ENCODE measurements around the gene TSPAN15.

DNA sequence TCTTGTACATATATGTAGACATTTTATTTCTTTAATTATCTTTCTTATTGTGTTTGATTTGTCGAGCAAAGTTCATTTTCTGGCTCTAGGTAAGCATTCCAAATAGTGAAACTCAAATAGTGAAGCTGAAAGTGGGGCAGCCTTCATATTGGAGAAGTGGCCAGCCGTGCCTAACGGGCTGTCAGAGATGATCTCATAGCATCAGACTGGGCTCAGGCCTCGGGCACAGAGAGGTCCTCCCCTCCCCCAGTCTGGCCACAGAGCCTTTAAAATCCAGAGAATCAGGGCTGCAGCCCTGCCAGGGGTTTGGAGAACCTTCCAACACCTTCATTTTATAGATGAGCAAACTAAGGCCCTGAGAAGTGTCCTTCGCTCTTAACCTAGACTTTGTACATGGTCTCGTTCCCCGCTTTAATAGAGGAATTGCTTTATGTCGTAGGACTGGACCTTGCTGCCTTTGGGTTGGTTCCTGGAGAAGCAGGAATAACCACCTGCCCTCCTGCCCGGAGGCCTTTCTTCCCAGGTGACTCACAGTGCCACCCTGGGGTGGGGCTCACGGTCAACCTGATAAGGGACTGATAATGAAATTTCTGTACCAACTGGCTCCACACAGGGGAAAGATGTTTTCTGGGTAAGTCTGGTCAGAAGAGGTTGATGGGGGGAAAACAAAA, 7.3 kb downstream of the TSPAN15 start:
- no peak for TF ChIP-seq ZFX (IDR thresholded peaks at IDR 0.05; ENCODE audit: borderline replicate concordance)
- TF ChIP-seq, protein P1, sequence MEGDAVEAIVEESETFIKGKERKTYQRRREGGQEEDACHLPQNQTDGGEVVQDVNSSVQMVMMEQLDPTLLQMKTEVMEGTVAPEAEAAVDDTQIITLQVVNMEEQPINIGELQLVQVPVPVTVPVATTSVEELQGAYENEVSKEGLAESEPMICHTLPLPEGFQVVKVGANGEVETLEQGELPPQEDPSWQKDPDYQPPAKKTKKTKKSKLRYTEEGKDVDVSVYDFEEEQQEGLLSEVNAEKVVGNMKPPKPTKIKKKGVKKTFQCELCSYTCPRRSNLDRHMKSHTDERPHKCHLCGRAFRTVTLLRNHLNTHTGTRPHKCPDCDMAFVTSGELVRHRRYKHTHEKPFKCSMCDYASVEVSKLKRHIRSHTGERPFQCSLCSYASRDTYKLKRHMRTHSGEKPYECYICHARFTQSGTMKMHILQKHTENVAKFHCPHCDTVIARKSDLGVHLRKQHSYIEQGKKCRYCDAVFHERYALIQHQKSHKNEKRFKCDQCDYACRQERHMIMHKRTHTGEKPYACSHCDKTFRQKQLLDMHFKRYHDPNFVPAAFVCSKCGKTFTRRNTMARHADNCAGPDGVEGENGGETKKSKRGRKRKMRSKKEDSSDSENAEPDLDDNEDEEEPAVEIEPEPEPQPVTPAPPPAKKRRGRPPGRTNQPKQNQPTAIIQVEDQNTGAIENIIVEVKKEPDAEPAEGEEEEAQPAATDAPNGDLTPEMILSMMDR (IDR thresholded peaks at IDR 0.05), result no peak

All from 22Rv1 (cell line).